AG09319 (cell line): ENCODE measurements around the gene SEC14L2.
A peak's percentile ranks its signal among the peaks of the same experiment; 100 is the strongest.

Source experiments
- DNase-seq: peaks from one replicate; pipeline ENCODE4 v3.0.0-alpha.2; 2010; ENCODE audit warnings: low read depth; ENCODE audit errors: extremely low read depth
- CTCF ChIP-seq: IDR thresholded peaks from 2 replicates; pipeline ENCODE4 v1.5.1; 2011; ENCODE audit warnings: low read depth, mild to moderate bottlenecking, inconsistent platforms, low read length, moderate library complexity

The SEC14L2 gene

GRCh38 chr22:30396871-30397655 is at the start of gene SEC14L2:
Gene SEC14L2, plus strand, starts transcription at chr22:30397018. Its CDS starts 99 bp downstream, at chr22:30397117.
- no peak for TF ChIP-seq CTCF
- no peak for DNase-seq

GRCh38 chr22:30347255-30347892 is 49.4 kb upstream of the SEC14L2 start:
- no peak for DNase-seq
- no peak for TF ChIP-seq CTCF

GRCh38 chr22:30348404-30348803 is 48.4 kb upstream of the SEC14L2 start:
- no peak for DNase-seq
- no peak for TF ChIP-seq CTCF

- DNase-seq = peak; percentile 57
- no peak for TF ChIP-seq CTCF
These were observed 48.0 kb upstream of the SEC14L2 start for GRCh38 chr22:30348809-30349208.

GRCh38 chr22:30351226-30351625 is 45.6 kb upstream of the SEC14L2 start:
- no peak for TF ChIP-seq CTCF
- no peak for DNase-seq

GRCh38 chr22:30354644-30355043 is 42.2 kb upstream of the SEC14L2 start:
- TF ChIP-seq CTCF = no peak
- DNase-seq = no peak
